OCI-LY7 (cell line): Measurements from ENCODE around the gene PRKD3.

Experiments used
- CTCF ChIP-seq: fragments of 200-600 bp; sonication (generic); conservative IDR thresholded peaks from 2 replicates; pipeline ENCODE4 v1.5.1; 2014; ENCODE audit warnings: mild to moderate bottlenecking, antibody characterized with exemption, low read length, moderate library complexity, mixed read lengths
- EZH2phosphoT487 ChIP-seq: fragments of 200-600 bp; sonication (generic); IDR thresholded peaks from 2 replicates; pipeline ENCODE4 v1.6.1; 2018; ENCODE audit warnings: low read depth, borderline replicate concordance, mild to moderate bottlenecking, mixed run types, antibody characterized with exemption, low read length, moderate library complexity, mixed read lengths

- no peak for TF ChIP-seq EZH2phosphoT487
- no peak for TF ChIP-seq CTCF
Observed at GRCh38 chr2:37370666-37371065, 46.0 kb upstream of the PRKD3 start.
